GM23248 (cell line): Measurements from ENCODE around the gene JSRP1.

Source experiments
- EZH2 ChIP-seq: fragments of 200-600 bp; sonication (generic); IDR thresholded peaks from 2 replicates; pipeline ENCODE4 v1.6.1; 2018; ENCODE audit warnings: antibody characterized with exemption, mild to moderate bottlenecking; ENCODE audit not compliant: insufficient read depth, poor library complexity, severe bottlenecking
- EZH2phosphoT487 ChIP-seq: fragments of 200-600 bp; sonication (generic); IDR thresholded peaks from 2 replicates; pipeline ENCODE4 v1.6.1; 2018; ENCODE audit warnings: antibody characterized with exemption, moderate library complexity, mild to moderate bottlenecking, low read depth; ENCODE audit not compliant: insufficient read depth

DNA sequence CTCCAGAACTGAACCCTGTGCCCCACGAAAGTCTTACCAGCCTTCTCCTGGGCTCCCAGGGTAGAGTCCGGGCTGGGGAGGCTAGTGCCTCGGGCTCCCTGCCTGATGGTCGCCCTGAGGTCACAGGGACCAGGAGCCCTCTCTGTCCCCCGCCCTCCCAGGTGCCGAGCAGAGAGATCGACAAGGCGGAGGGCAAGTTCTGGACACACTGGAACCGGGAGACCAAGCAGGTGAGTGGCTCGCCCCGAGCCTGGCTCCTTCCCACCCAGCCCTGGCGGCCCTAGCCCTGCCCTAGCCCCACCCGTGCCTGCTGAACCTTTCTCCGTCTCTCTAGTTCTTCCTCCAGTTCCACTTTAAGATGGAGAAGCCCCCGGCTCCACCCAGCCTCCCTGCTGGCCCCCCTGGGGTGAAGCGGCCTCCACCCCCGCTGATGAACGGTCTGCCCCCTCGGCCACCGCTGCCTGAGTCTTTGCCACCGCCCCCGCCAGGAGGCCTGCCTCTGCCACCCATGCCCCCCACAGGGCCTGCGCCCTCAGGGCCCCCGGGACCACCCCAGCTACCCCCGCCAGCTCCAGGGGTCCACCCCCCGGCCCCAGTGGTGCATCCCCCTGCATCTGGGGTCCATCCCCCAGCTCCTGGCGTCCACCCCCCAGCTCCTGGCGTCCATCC is 8.7 kb downstream of the JSRP1 start:
- TF ChIP-seq EZH2phosphoT487 (no peak), EZH2 (no peak)
